GM10266 (cell line): ENCODE data around the gene SGCE.
"Not testable (repeated sequence)": the region's sequence is repeated elsewhere in the genome, so short reads cannot be mapped to it uniquely, and the experiment has no call there.

Source experiments
- DNase-seq: peaks from one replicate; pipeline ENCODE4 v3.0.0; 2012; ENCODE audit errors: extremely low spot score
- CTCF ChIP-seq: IDR thresholded peaks from 2 replicates; pipeline ENCODE4 v1.5.1; 2012; ENCODE audit warnings: mild to moderate bottlenecking, low read depth; ENCODE audit not compliant: control insufficient read depth, insufficient read depth; ENCODE audit errors: missing control alignments

Gene SGCE

GRCh38 chr7:94655848-94656657 is at the start of gene SGCE:
TSS of gene SGCE (minus strand) at chr7:94656133. CDS start at chr7:94656098, 35 bp downstream.
- peak; percentile 71 for DNase-seq
- TF ChIP-seq CTCF: peak; percentile 56

- not testable (repeated sequence) for DNase-seq
Observed at GRCh38 chr7:94705155-94706021, 49.5 kb upstream of the SGCE start.

- DNase-seq: no peak
- TF ChIP-seq CTCF: no peak
Observed at GRCh38 chr7:94701555-94701973, 45.6 kb upstream of the SGCE start.

- no peak for TF ChIP-seq CTCF
- no peak for DNase-seq
Observed at GRCh38 chr7:94700926-94701554, 45.1 kb upstream of the SGCE start.

- DNase-seq: no peak
- TF ChIP-seq CTCF: no peak
Observed at GRCh38 chr7:94698275-94698674, 42.3 kb upstream of the SGCE start.

GRCh38 chr7:94697035-94697974 is 41.4 kb upstream of the SGCE start:
- DNase-seq: no peak

More at GRCh38 chr7:94697035-94697974, 41.4 kb upstream of the SGCE start:
- TF ChIP-seq CTCF: no peak
